Measurements from ENCODE around the gene MTHFR. TPM values are rescaled to one million over a fixed set of nuclear protein-coding genes. Genes with fewer than 3 reads are reported as not detected.

The MTHFR gene
- polyA plus RNA-seq, 1 experiment = 8.8 TPM

DNA sequence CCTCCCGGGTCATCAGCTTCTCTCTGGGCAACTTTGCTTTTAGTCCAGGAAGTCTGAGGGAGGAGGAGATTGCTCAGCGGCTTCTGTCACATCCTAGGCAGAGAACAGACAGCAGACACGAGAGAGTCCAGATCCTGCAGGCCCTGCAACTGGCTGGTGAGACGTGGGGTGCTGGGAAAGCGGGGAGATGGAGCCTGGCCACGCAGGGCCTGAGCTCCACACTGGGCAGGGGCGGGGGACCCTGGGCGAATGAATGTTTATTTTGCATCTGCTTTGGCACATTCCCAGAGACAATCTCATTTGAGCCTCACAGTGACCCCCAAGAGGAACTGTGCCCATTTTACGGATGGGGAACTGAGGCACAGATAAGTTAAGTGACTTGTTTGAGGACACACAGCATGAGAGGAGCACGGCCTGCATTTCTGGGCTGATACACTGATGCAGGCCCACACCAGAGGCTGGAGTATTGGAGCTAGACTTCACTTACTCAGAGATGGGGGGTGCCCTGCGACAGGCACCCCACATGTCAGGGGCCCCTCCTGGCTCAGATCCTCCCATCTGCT lies 34.2 kb downstream of the MTHFR start:
- Histone ChIP-seq H3K9me3 (ENCODE audit: control insufficient read depth, insufficient read depth, low read length) (no peaks in the 10 kb centered on the region), H3K4me3 (ENCODE audit: low read depth, low read length) (no peak overlapping the region), H3K27ac (ENCODE audit: low read depth, low read length) (no peak overlapping the region), H3K27me3 (ENCODE audit: control insufficient read depth, insufficient read depth, low read length) (peaks cover 11% of the 10 kb centered on the region)
- DNase-seq (ENCODE audit: low read depth, low spot score) = no peak
- ChIA-PET POLR2A (no interaction called here), CTCF (interaction anchor here (2.0 kb wide), 1 partner anchor 14 kb away, joined by 10 read pairs; no protein-coding TSS in a partner anchor)
- TF ChIP-seq, protein P1, sequence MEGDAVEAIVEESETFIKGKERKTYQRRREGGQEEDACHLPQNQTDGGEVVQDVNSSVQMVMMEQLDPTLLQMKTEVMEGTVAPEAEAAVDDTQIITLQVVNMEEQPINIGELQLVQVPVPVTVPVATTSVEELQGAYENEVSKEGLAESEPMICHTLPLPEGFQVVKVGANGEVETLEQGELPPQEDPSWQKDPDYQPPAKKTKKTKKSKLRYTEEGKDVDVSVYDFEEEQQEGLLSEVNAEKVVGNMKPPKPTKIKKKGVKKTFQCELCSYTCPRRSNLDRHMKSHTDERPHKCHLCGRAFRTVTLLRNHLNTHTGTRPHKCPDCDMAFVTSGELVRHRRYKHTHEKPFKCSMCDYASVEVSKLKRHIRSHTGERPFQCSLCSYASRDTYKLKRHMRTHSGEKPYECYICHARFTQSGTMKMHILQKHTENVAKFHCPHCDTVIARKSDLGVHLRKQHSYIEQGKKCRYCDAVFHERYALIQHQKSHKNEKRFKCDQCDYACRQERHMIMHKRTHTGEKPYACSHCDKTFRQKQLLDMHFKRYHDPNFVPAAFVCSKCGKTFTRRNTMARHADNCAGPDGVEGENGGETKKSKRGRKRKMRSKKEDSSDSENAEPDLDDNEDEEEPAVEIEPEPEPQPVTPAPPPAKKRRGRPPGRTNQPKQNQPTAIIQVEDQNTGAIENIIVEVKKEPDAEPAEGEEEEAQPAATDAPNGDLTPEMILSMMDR (IDR thresholded peaks at IDR 0.05; ENCODE audit: low read depth, low read length) = no peak

DNA sequence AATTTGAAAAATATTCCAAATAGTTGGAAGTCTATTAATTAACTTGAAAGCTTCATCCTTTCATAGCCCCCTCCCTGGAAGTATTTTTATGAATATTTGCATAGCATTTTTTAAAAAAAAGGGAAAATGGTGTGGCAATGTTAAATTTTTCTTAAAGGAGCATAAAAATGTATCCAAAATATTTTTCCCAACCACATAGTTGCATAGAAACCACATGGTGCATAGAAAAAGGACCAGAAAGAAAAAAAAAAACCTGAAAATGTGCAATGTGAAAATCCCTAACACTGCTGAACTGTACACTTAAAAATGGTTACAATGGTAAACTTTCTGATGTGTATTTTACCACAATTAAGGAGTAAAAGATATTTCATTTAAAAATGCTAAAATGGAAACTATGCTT lies 35.8 kb downstream of the MTHFR start:
- H3K4me3 ChIP-seq (ENCODE audit: low read depth, low read length) = no peak overlapping the region
- H3K27me3 ChIP-seq (ENCODE audit: control insufficient read depth, insufficient read depth, low read length) = peaks cover 21% of the 10 kb centered on the region
- no peak for DNase-seq (ENCODE audit: low read depth, low spot score)
- POLR2A ChIA-PET = no interaction called here
- H3K27ac ChIP-seq (ENCODE audit: low read depth, low read length) = no peak overlapping the region
- no peaks in the 10 kb centered on the region for H3K9me3 ChIP-seq (ENCODE audit: control insufficient read depth, insufficient read depth, low read length)
- CTCF ChIA-PET = interaction anchor here (1.5 kb wide), 1 partner anchor 15 kb away, joined by 3 read pairs; no protein-coding TSS in a partner anchor
- TF ChIP-seq, protein P1 (IDR thresholded peaks at IDR 0.05; ENCODE audit: low read depth, low read length) = no peak

DNA sequence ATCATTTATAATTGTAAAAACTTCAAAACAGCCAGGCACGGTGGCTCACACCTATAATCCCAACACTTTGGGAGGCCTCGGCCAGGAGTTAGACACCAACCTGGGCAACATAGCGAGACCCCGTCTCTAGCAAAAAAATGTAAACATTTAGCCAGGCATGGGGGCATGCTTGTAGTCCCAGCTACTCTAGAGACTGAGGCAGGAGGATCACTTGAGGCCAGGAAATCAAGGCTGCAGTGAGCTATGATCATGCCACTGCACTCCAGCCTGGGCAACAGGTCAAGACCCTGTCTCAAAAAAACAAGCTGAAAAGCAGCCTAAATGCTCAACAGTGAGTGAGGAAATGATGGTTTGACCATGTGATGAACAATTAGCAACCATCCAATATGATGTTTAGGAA lies 36.5 kb downstream of the MTHFR start:
- Histone ChIP-seq H3K9me3 (ENCODE audit: control insufficient read depth, insufficient read depth, low read length) (no peaks in the 10 kb centered on the region), H3K4me3 (ENCODE audit: low read depth, low read length) (no peak overlapping the region), H3K27ac (ENCODE audit: low read depth, low read length) (no peak overlapping the region), H3K27me3 (ENCODE audit: control insufficient read depth, insufficient read depth, low read length) (peaks cover 21% of the 10 kb centered on the region)
- DNase-seq (ENCODE audit: low read depth, low spot score) = no peak
- ChIA-PET CTCF (interaction anchor here (1.5 kb wide), 1 partner anchor 16 kb away, joined by 3 read pairs; no protein-coding TSS in a partner anchor), POLR2A (no interaction called here)
- TF ChIP-seq, protein P1 (IDR thresholded peaks at IDR 0.05; ENCODE audit: low read depth, low read length) = no peak

DNA sequence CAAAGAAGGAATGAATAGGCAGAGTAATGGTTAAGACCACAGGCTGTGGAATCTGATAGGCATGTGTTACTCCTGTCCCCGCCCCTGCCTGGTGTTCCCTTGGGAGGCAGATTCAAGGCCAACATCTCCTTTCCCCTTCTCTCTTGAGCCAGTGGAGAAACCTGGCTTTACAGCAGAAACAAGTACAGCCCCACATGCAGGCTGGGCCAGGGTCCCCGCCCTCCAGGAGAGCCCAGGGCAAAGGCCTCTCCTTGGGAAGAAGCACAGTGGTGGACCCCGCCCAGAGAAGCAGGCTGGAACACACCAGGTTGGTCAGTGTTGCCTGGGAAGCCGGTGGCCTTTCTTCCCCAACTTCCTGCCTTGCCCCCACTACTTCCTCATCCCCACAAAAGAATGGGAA lies 36.9 kb downstream of the MTHFR start:
- Histone ChIP-seq H3K9me3 (ENCODE audit: control insufficient read depth, insufficient read depth, low read length) (no peaks in the 10 kb centered on the region), H3K27me3 (ENCODE audit: control insufficient read depth, insufficient read depth, low read length) (peaks cover 21% of the 10 kb centered on the region), H3K27ac (ENCODE audit: low read depth, low read length) (no peak overlapping the region), H3K4me3 (ENCODE audit: low read depth, low read length) (no peak overlapping the region)
- ChIA-PET CTCF (interaction anchor here (1.5 kb wide), 1 partner anchor 16 kb away, joined by 3 read pairs; no protein-coding TSS in a partner anchor), POLR2A (no interaction called here)
- TF ChIP-seq, protein P1 (IDR thresholded peaks at IDR 0.05; ENCODE audit: low read depth, low read length) = no peak
- DNase-seq (ENCODE audit: low read depth, low spot score) = no peak

DNA sequence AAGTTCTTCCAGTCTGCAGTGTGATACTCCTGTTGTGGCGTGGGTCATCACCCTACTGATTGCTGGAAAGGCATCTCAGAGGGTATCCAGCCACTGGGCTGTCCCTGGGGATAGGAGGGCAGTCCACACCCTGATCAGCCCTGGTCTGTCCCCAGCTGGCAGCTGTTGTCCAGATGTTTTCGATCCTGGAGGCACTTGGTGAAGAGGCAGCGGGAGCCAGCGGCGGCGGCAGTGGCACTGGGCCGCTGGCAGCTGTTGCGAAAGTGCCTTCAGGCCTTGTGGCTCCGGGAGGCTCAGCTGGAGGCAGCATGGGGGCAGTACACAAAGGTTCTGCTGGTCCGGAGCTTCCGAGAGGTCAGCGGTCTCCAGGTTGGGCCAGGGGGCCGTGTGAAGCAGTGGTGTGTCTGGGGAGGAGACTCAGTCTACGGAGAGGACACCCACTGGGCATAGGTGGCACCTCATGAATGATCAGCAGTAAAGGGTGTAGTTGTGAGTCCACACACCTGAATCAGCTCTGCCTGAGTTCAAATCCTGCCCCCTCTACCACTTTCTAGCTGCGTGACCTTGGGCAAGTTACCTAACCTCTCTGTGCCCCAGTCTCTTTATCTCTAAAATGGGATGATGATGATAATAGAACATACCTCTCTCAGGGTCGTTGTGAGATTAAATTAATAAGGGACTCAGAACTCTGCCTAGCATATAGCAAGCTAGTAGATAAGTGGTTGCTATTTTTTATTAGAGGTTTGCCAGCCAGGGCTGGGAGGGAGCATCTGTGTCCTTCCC lies 37.7 kb downstream of the MTHFR start:
- no peak overlapping the region for H3K4me3 ChIP-seq (ENCODE audit: low read depth, low read length)
- POLR2A ChIA-PET = no interaction called here

More for the DNA sequence above, 37.7 kb downstream of the MTHFR start:
- no peaks in the 10 kb centered on the region for H3K9me3 ChIP-seq (ENCODE audit: control insufficient read depth, insufficient read depth, low read length)
- peaks cover 21% of the 10 kb centered on the region for H3K27me3 ChIP-seq (ENCODE audit: control insufficient read depth, insufficient read depth, low read length)
- TF ChIP-seq, protein P1 (IDR thresholded peaks at IDR 0.05; ENCODE audit: low read depth, low read length) = no peak
- no peak overlapping the region for H3K27ac ChIP-seq (ENCODE audit: low read depth, low read length)
- CTCF ChIA-PET = interaction anchor here (1.0 kb wide), 1 partner anchor 17 kb away, joined by 3 read pairs; no protein-coding TSS in a partner anchor
- DNase-seq (ENCODE audit: low read depth, low spot score) = no peak
